SH-SY5Y (cell line): ENCODE data around the gene AGAP1.

ENCODE experiments used
- GATA2 ChIP-seq: IDR thresholded peaks from 2 replicates; pipeline ENCODE4 v1.6.1; 2011; ENCODE audit warnings: mild to moderate bottlenecking, low read depth, low read length
- GATA3 ChIP-seq: IDR thresholded peaks from 2 replicates; pipeline ENCODE4 v1.6.1; 2011; ENCODE audit warnings: low read depth, mild to moderate bottlenecking, low read length, moderate library complexity

- TF ChIP-seq GATA3, result no peak
- no peak for TF ChIP-seq GATA2
These were observed 523.6 kb downstream of the AGAP1 start for GRCh38 chr2:236017446-236017845.
